ENCODE measurements around the gene XXYLT1. TPM values are rescaled to one million over a fixed set of nuclear protein-coding genes. Genes with fewer than 3 reads are reported as not detected.

XXYLT1 gene
- total and polyA plus RNA-seq, 2 of the 4 experiments (the other 2 are of a cell fraction), result 14.7 to 18.1 TPM

- Histone ChIP-seq H4K8ac (ENCODE audit: low read depth in 2 of 2, low read length in 2 of 2) (no peak overlapping the region), H3K9ac (ENCODE audit: low read depth, low read length) (no peak overlapping the region), H2BK120ac (ENCODE audit: low read depth, low read length) (no peak overlapping the region), H3K79me1 (ENCODE audit: low read depth in 1 of 2, low read length in 2 of 2) (peaks cover 6% of the 10 kb centered on the region in 2 experiments; a peak in 2 of 4 replicates), H3K4me2 (ENCODE audit: low read depth, low read length) (no peak overlapping the region), H2AFZ (replicated peaks; ENCODE audit: low read length, poor library complexity) (no peak overlapping the region), H2AK5ac (ENCODE audit: low read depth, low read length) (no peak overlapping the region), H3K27ac (ENCODE audit: insufficient read depth, low read length) (no peak overlapping the region), H4K20me1 (ENCODE audit: insufficient read depth, low read length) (no peaks in the 10 kb centered on the region), H3K9me1 (ENCODE audit: insufficient read depth, low read length) (no peaks in the 10 kb centered on the region), H3K36me3 (ENCODE audit: control insufficient read depth, insufficient read depth, low read length) (no peaks in the 10 kb centered on the region), H3K14ac (replicated peaks; ENCODE audit: low read depth, low read length) (no peak overlapping the region), H3K27me3 (ENCODE audit: control insufficient read depth, insufficient read depth, low read length) (no peaks in the 10 kb centered on the region), H3K23ac (ENCODE audit: low read depth, low read length) (no peak overlapping the region), H3K18ac (ENCODE audit: low read depth, low read length) (no peak overlapping the region), H3K4ac (ENCODE audit: low read depth, low read length) (no peak overlapping the region), H3K4me3 (ENCODE audit: insufficient read depth, low read depth, low read length) (no peak overlapping the region), H4K5ac (ENCODE audit: low read depth, low read length) (no peak overlapping the region), H4K91ac (ENCODE audit: insufficient read depth, low read depth, low read length) (no peak overlapping the region), H2BK5ac (ENCODE audit: low read depth, low read length, poor library complexity, severe bottlenecking) (no peak overlapping the region), H3K56ac (ENCODE audit: extremely low read depth, insufficient read depth, low read length) (no peak overlapping the region), H2BK15ac (ENCODE audit: low read depth, low read length) (no peak overlapping the region), H3K4me1 (ENCODE audit: control insufficient read depth, insufficient read depth, low read length) (peaks cover 7% of the 10 kb centered on the region), H3K9me3 (ENCODE audit: control insufficient read depth, insufficient read depth, low read length) (no peaks in the 10 kb centered on the region), H2BK20ac (ENCODE audit: low read depth, low read length) (peak overlapping the region; percentile 10; the same call in 1 of the 2 replicates), H2AK9ac (replicated peaks; ENCODE audit: low read depth, low read length, poor library complexity) (no peak overlapping the region)
- in situ Hi-C loops (cut with MboI; ENCODE audit: low sequenced_read_pairs), result no loop called here
- DNase-seq (no peak), ATAC-seq (ENCODE audit: low read depth) (no peak)
- 100% methylated on average over 1 of the region's 4 CpGs; no CpG with 5 or more reads in 1 of the 2 experiments for WGBS, 2 experiments (ENCODE audit: extremely low coverage in 2 of 2, insufficient read length in 1 of 2)
- ChIA-PET POLR2A (ENCODE audit: unreplicated experiment) (no interaction called here), CTCF (no interaction called here)
- dilution Hi-C loops (cut with HindIII; ENCODE audit: low sequenced_read_pairs, unreplicated experiment), result no loop called here
- intact Hi-C loops (cut with micrococcal nuclease), result no loop called here
- no peak for TF ChIP-seq USF2 (IDR thresholded peaks at IDR 0.05; ENCODE audit: low read depth, low read length)
- TF ChIP-seq FOS (IDR thresholded peaks at IDR 0.05; ENCODE audit: low read depth, low read length), result no peak
- TF ChIP-seq MAFK (IDR thresholded peaks at IDR 0.05; ENCODE audit: low read depth, low read length), result no peak
- TF ChIP-seq RAD21 (IDR thresholded peaks at IDR 0.05; ENCODE audit: low read length), result no peak
- TF ChIP-seq CEBPB (IDR thresholded peaks at IDR 0.05; ENCODE audit: low read depth, low read length), result no peak
- TF ChIP-seq NFE2L2 (IDR thresholded peaks at IDR 0.05; ENCODE audit: low read depth, low read length), result no peak
- TF ChIP-seq SMC3 (IDR thresholded peaks at IDR 0.05; ENCODE audit: low read depth, low read length), result no peak
- TF ChIP-seq CTCF (conservative IDR thresholded peaks at IDR 0.05; ENCODE audit: low read depth, low read length), result no peak
- no peak for TF ChIP-seq ELK1 (IDR thresholded peaks at IDR 0.05; ENCODE audit: borderline replicate concordance, low read depth, low read length)
- no peak for TF ChIP-seq MAZ (IDR thresholded peaks at IDR 0.05; ENCODE audit: borderline replicate concordance, low read depth, low read length)
- TF ChIP-seq MXI1 (IDR thresholded peaks at IDR 0.05; ENCODE audit: borderline replicate concordance, low read depth, low read length), result no peak
- no peak for TF ChIP-seq BHLHE40 (IDR thresholded peaks at IDR 0.05; ENCODE audit: low read depth, low read length)
- no peak for TF ChIP-seq RCOR1 (IDR thresholded peaks at IDR 0.05; ENCODE audit: insufficient replicate concordance, low read length)
- TF ChIP-seq CHD1 (IDR thresholded peaks at IDR 0.05; ENCODE audit: low read depth, low read length), result no peak
- TF ChIP-seq RFX5 (IDR thresholded peaks at IDR 0.05; ENCODE audit: low read depth, low read length), result no peak
- no peak for TF ChIP-seq POLR2A (IDR thresholded peaks at IDR 0.05; ENCODE audit: low read depth, low read length)
- BruUV-seq (replicated peaks), result no TSS peak
Observed at GRCh38 chr3:195131176-195131575, 139.8 kb downstream of the XXYLT1 start.

Data from IMR-90 (cell line).